ENCODE measurements around the gene NOP14. TPM values are rescaled to one million over a fixed set of nuclear protein-coding genes. Genes with fewer than 3 reads are reported as not detected.
"Not testable (repeated sequence)": the region's sequence is repeated elsewhere in the genome, so short reads cannot be mapped to it uniquely, and the experiment has no call there.

Gene NOP14
- total RNA-seq, 1 donor from 2014 or later = 16.1 TPM

- DNase-seq (ENCODE audit: low read depth in 2 of 2) = no peak
These were observed 1.3 kb downstream of the NOP14 start for GRCh38 chr4:2961811-2962441.

GRCh38 chr4:2961421-2961810 lies 1.8 kb downstream of the NOP14 start:
- DNase-seq (ENCODE audit: low read depth in 2 of 2) = no peak

- not testable (repeated sequence) for DNase-seq (ENCODE audit: low read depth in 2 of 2)
These were observed 2.8 kb downstream of the NOP14 start for GRCh38 chr4:2960450-2960849.

- DNase-seq (ENCODE audit: low read depth in 2 of 2) = no peak
These were observed 4.8 kb downstream of the NOP14 start for GRCh38 chr4:2958446-2958845.

- DNase-seq (ENCODE audit: low read depth in 2 of 2) = not testable (repeated sequence)
These were observed 7.8 kb downstream of the NOP14 start for GRCh38 chr4:2955186-2956044.

GRCh38 chr4:2954358-2955185 lies 8.6 kb downstream of the NOP14 start:
- no peak for DNase-seq (ENCODE audit: low read depth in 2 of 2)

- DNase-seq (ENCODE audit: low read depth in 2 of 2) = no peak
These were observed 9.7 kb downstream of the NOP14 start for GRCh38 chr4:2953496-2953895.

GRCh38 chr4:2950221-2950989 lies 12.8 kb downstream of the NOP14 start:
- no peak for DNase-seq (ENCODE audit: low read depth in 2 of 2)

GRCh38 chr4:2949782-2950125 lies 13.5 kb downstream of the NOP14 start:
- DNase-seq (ENCODE audit: low read depth in 2 of 2) = no peak

- peak in 1 of 2 donors; percentile 47 for DNase-seq (ENCODE audit: low read depth in 2 of 2)
These were observed 14.1 kb downstream of the NOP14 start for GRCh38 chr4:2948895-2949781.

- DNase-seq (ENCODE audit: low read depth in 2 of 2) = no peak
These were observed 15.3 kb downstream of the NOP14 start for GRCh38 chr4:2947926-2948325.

GRCh38 chr4:2946812-2947600 lies 16.2 kb downstream of the NOP14 start:
- DNase-seq (ENCODE audit: low read depth in 2 of 2) = no peak

GRCh38 chr4:2945619-2946604 lies 17.3 kb downstream of the NOP14 start:
- not testable (repeated sequence) for DNase-seq (ENCODE audit: low read depth in 2 of 2)

- DNase-seq (ENCODE audit: low read depth in 2 of 2) = no peak
These were observed 18.4 kb downstream of the NOP14 start for GRCh38 chr4:2944586-2945526.

- no peak for DNase-seq (ENCODE audit: low read depth in 2 of 2)
These were observed 19.1 kb downstream of the NOP14 start for GRCh38 chr4:2944091-2944482.

GRCh38 chr4:2943364-2944090 lies 19.7 kb downstream of the NOP14 start:
- DNase-seq (ENCODE audit: low read depth in 2 of 2) = no peak
